GM19438 (cell line): ENCODE measurements around the gene CXCL1.

Source experiments
- ATAC-seq: cut with Tn5 transposase; IDR thresholded peaks from one replicate; pipeline ENCODE4 v1.9.1; 2021; ENCODE audit warnings: low read depth; ENCODE audit not compliant: unreplicated experiment

Gene CXCL1

GRCh38 chr4:73908965-73909364, 39.8 kb downstream of the CXCL1 start:
- no peak for ATAC-seq

DNA sequence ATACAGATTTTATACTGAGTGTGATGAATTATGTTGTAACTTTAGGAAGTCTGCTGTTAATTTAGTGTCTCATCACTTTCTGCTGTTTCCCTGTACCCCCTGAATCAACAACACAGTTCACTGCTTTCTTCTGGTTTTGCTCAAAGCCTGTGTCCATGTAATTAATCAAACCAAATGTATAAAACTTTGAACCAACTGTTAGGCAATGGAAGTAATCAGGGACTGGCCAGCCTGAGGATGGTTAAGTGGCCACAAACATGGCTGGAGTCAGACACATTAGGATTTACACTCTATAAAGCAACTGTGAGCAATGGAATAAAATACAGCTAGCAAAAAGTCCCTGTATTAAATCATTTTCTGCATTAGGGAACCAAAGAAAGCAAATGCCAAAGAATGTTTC, 42.6 kb downstream of the CXCL1 start:
- no peak for ATAC-seq

DNA sequence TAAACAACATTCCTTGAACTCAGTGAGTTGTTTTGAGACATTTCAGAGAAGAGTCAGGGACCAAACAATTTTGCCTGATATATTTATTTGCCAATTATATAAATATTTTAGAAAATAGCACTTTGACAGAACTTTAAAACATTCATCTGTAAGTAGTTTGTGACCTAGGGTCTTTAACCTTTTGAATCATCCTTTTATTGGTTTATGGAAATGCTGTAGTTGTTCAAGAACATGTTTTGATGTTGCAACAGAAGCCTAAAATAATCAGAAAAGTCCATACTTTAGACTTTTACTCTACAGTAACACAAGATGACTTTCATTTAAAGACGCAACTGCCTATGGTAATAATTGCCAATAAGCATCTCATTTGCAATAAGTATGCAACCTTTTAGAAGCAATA, 43.0 kb downstream of the CXCL1 start:
- ATAC-seq = no peak

DNA sequence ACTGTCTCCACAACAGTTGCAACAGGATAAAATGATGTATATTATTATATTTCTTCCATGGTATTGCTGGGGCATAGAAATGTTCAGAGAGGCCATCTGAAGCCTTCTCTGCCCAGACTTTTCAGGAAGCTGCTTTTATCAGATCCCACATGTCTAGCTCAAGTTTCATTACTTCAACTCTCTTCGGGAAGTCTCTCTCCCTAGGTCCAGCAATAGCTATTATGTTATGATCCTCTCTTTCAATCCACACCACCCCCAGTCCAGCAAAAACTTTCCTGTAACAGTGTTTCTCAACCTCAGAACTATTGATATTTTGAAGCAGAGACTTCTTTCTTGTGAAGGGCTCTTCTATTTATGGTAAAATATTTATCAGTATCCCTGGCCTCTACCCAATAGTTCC, 44.9 kb downstream of the CXCL1 start:
- ATAC-seq = no peak

DNA sequence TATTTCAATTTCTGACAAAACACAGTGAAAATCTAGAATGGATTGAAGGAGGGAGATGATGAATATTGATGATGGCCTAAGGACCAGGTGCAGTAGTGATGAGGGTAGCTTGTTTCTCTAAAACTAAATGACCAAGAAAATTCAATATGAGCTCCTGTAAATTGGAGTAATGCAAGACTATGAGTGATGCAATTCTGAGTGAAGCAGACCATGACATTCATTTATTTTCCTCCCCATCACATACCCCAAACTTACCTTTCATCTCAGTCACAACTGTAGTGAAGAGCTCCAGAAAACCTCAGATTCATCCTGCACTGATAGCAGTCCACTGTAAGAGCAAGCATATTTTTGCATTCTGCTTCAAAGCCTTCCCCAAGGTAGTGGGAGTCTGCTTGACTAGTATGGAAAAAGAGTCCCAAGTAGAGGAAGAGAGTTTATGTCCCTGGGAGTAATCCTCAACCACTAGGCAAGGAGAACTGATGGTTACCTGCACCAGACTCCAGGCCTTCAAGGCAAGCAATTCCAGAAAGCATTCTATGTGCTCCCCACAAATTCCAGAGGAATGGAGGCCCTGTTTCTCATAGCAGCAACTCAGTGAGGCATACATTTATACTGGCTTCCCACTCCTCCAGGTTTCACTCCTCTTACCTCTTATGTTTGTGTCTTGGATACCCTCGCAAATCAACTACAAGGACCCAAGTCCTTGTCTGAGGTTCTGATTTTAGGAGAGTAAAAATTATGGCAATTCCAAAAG, 47.2 kb downstream of the CXCL1 start:
- no peak for ATAC-seq

- ATAC-seq = no peak
Observed at GRCh38 chr4:73917081-73917501, 47.9 kb downstream of the CXCL1 start.

DNA sequence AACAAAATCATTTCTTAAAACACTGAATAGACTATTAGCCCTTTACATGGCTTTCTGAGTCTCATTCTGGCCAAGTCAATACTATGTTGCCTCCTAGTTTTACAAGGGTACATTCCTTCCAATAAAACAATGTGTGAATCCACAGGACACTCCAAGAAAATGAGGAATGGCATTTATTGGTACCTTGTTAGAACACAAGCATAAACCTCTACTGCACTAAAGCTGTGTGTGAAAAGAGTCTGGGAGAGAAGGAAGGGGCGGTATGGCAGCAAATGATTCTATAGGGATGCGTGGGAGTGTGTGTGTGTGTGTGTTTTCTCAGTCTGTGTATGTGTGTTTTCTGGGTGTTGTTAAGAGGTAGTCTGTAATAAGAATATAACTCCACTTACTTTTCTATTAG, 48.9 kb downstream of the CXCL1 start:
- no peak for ATAC-seq

DNA sequence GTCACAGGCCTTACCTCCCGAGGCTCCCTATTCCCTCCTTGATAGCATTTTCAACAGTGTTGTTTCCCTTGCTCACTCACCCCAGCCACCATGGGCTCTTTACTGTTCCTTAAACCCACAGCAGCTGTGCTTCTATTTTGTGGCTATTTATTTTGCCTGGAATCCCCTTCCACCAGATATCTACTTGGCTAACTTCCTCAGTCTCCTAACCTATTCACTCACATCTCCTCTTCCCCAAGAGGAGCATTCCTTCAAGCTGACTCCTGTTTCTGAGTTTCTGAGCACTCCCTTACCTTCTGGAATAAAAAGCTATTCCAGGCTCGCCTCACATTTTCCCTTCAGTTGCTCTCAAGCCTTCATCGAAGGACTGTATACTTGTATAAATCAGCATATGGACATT, 50.5 kb downstream of the CXCL1 start:
- ATAC-seq = no peak
